Activated T-cell treated with anti-CD3 and anti-CD28 coated beads, Interleukin-2, amount 50 U/mL, for 1 hour (primary cell): Measurements from ENCODE around the gene FTO.
"Not testable (repeated sequence)": the region's sequence is repeated elsewhere in the genome, so short reads cannot be mapped to it uniquely, and the experiment has no call there.

Experiments used
- DNase-seq: peaks from one replicate; pipeline ENCODE4 v3.0.0-alpha.2; 2020

The FTO gene

GRCh38 chr16:53703590-53704444 is at the start of gene FTO, which contains the start of gene RPGRIP1L:
Gene FTO, plus strand, starts transcription at chr16:53704156.
Gene RPGRIP1L, minus strand, starts transcription at chr16:53703859. Its CDS starts 3,136 bp downstream, at chr16:53700723.
- DNase-seq, result peak; percentile 95

GRCh38 chr16:53654946-53655345 is 49.0 kb upstream of the FTO start:
- DNase-seq, result no peak

- DNase-seq, result no peak
Observed at GRCh38 chr16:53662072-53662471, 41.9 kb upstream of the FTO start.

- DNase-seq, result no peak
Observed at GRCh38 chr16:53664724-53665345, 39.1 kb upstream of the FTO start.

DNA sequence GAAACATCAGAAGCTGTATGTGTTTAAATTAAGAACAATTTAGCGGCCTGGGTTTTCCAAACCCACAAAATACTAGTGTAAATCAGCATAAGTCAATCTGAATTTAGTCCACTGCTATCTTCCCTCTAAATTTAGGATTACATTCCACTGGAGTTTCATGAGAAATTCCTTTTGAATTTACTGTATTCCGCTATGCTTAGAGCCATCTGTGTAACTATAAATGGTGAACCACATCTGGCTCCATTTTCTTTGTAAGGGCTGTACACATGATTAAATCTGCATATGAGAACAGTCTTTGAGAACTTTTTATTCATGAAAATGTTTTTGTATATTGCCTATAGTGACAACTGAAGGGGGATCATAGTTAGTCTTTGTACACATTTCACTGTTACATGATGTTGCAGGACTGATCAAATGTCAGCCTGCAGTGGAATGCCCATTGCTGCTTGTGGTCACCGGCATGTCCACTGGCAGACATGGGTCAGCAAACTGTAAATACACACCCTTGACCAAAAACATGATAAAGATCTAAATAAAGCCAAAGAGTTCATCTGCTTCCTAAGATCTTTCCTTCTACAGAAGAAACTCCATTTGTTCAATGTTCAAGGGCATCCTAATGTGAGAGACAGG is 37.1 kb upstream of the FTO start:
- DNase-seq, result no peak

DNA sequence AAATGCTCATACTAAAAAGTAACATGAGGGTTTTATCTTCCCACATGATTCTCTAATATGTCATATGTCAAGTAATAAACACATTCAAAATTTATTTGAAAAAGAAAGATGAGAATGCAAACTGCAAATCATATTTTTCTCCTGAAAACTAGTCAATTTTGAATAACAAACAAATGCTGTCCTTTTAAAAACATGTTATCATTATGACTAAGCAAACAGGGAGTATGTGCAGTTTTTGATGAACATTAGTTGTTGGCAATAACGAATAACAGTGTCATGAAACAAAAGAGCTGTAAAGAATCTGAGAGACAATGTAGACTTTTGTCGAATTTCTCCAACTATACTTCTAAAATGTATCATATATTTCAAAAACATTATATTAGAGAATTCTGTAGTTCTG is 35.1 kb upstream of the FTO start:
- no peak for DNase-seq

DNA sequence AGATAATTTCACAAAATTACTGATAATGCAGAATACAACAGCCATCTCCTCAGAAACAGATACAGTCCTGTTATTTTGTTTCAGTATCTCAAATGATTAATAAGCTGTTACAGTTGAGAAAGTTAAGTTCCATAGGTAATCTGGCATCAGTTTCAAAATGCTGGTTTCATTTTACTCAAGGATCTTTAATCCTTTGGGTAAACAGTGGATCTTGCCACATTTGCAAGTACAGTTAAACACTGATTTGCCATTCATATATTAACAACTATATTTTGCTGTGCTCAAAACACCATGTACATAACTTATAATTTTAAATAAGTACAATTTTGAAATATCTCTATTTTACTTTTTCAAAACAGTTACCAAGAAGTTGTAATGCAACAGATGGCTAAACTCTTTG is 31.5 kb upstream of the FTO start:
- DNase-seq, result no peak

GRCh38 chr16:53673189-53673588 is 30.8 kb upstream of the FTO start:
- no peak for DNase-seq

- no peak for DNase-seq
Observed at GRCh38 chr16:53678155-53678554, 25.8 kb upstream of the FTO start.

- no peak for DNase-seq
Observed at GRCh38 chr16:53678756-53679343, 25.1 kb upstream of the FTO start.

- DNase-seq, result no peak
Observed at GRCh38 chr16:53680756-53681155, 23.2 kb upstream of the FTO start.

GRCh38 chr16:53681354-53681753 is 22.6 kb upstream of the FTO start:
- no peak for DNase-seq

DNA sequence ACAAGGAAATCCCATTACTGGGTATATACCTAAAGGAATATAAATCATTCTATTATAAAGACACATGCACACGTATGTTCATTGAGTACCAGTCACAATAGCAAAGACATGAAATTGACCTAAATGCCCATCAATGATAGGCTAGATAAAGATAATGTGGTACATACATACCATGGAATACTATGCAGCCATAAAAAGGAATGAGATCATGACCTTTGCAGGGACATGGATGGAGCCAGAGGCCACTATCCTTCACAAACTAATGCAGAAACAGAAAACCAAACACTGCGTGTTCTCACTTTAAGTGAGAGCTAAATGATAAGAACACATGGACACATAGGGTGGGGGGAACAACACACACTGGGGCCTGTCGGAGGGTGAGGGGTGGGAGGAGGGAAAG is 18.6 kb upstream of the FTO start:
- DNase-seq, result not testable (repeated sequence)

GRCh38 chr16:53686710-53687109 is 17.2 kb upstream of the FTO start:
- no peak for DNase-seq

GRCh38 chr16:53689636-53690035 is 14.3 kb upstream of the FTO start:
- DNase-seq, result no peak

- no peak for DNase-seq
Observed at GRCh38 chr16:53690771-53691170, 13.2 kb upstream of the FTO start.

GRCh38 chr16:53692146-53692545 is 11.8 kb upstream of the FTO start:
- no peak for DNase-seq

- no peak for DNase-seq
Observed at GRCh38 chr16:53693320-53693719, 10.6 kb upstream of the FTO start.

- no peak for DNase-seq
Observed at GRCh38 chr16:53695070-53695469, 8.9 kb upstream of the FTO start.

DNA sequence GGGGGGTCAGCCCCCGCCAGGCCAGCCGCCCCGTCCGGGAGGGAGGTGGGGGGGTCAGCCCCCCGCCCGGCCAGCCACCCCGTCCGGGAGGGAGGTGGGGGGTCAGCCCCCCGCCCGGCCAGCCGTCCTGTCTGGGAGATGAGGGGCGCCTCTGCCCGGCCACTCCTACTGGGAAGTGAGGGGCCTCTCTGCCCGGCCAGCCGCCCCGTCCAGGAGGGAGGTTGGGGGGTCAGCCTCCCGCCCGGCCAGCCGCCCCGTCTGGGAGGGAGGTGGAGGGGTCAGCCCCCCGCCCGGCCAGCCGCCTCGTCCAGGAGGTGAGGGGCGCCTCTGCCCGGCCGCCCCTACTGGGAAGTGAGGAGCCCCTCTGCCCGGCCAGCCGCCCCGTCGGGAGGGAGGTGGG is 5.7 kb upstream of the FTO start:
- DNase-seq, result not testable (repeated sequence)

DNA sequence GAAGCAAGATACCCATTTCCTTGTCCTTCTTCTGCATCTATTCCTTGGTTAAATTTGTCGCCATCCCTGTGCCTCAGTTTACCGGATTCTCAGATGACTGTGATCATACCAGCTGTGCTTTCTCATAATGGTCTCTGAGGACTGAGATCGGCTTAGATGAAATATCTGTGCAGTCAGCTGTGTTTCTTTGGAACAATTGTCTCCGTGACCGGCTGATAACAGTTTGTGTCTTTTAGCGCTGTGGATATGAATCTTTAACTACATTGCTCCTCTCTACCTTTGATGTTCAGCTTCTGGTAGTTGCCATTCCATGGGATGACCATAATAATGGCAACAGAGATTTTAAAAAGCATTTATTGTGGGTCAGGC is 473 bp downstream of the FTO start:
- DNase-seq, result no peak

DNA sequence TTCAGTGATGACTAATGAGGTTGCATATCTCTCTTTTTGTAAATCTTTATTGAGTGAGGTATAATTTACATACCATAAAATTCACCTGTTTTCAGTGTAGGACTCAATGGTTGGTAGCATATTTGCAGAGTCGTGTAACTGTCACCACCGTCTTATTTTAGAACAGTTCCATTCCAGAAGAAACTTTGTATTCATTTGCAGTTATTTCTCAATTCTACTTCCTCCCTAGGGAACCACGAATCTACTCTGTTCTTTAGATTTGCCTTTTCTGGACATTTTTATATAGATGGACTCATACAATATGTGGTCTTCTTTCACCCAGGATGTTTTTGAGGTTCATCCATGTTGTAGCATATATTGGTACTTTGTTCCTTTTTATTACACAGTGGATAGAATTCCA is 3.7 kb downstream of the FTO start:
- no peak for DNase-seq

- DNase-seq, result no peak
Observed at GRCh38 chr16:53708490-53708889, 4.5 kb downstream of the FTO start.

GRCh38 chr16:53711390-53711789 is 7.4 kb downstream of the FTO start:
- DNase-seq, result no peak
